ENCODE measurements around the gene CILP2.

Gene CILP2, protein sequence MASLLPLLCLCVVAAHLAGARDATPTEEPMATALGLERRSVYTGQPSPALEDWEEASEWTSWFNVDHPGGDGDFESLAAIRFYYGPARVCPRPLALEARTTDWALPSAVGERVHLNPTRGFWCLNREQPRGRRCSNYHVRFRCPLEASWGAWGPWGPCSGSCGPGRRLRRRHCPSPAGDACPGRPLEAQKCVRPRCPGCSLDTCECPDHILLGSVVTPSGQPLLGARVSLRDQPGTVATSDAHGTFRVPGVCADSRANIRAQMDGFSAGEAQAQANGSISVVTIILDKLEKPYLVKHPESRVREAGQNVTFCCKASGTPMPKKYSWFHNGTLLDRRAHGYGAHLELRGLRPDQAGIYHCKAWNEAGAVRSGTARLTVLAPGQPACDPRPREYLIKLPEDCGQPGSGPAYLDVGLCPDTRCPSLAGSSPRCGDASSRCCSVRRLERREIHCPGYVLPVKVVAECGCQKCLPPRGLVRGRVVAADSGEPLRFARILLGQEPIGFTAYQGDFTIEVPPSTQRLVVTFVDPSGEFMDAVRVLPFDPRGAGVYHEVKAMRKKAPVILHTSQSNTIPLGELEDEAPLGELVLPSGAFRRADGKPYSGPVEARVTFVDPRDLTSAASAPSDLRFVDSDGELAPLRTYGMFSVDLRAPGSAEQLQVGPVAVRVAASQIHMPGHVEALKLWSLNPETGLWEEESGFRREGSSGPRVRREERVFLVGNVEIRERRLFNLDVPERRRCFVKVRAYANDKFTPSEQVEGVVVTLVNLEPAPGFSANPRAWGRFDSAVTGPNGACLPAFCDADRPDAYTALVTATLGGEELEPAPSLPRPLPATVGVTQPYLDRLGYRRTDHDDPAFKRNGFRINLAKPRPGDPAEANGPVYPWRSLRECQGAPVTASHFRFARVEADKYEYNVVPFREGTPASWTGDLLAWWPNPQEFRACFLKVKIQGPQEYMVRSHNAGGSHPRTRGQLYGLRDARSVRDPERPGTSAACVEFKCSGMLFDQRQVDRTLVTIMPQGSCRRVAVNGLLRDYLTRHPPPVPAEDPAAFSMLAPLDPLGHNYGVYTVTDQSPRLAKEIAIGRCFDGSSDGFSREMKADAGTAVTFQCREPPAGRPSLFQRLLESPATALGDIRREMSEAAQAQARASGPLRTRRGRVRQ

GRCh38 chr19:19538061-19538784 lies at the start of gene CILP2:
CILP2 (plus strand) TSS chr19:19538265; CDS start chr19:19538350, 85 bp downstream.
- no peak within 1 kb of the TSS for H3K4me3 ChIP-seq (ENCODE audit: low read depth, low read length)
- no peak for TF ChIP-seq CTCF (IDR thresholded peaks at IDR 0.05; ENCODE audit: insufficient read depth, low read depth, low read length, missing control alignments)
- no peak for DNase-seq (ENCODE audit: low read depth)

GRCh38 chr19:19488875-19489690 lies 49.0 kb upstream of the CILP2 start:
- TF ChIP-seq CTCF (IDR thresholded peaks at IDR 0.05; ENCODE audit: insufficient read depth, low read depth, low read length, missing control alignments): no peak
- peak overlapping the region; percentile 7; the same call in 1 of the 2 replicates for H3K4me3 ChIP-seq (ENCODE audit: low read depth, low read length)
- DNase-seq (ENCODE audit: low read depth): peak; percentile 92

DNA sequence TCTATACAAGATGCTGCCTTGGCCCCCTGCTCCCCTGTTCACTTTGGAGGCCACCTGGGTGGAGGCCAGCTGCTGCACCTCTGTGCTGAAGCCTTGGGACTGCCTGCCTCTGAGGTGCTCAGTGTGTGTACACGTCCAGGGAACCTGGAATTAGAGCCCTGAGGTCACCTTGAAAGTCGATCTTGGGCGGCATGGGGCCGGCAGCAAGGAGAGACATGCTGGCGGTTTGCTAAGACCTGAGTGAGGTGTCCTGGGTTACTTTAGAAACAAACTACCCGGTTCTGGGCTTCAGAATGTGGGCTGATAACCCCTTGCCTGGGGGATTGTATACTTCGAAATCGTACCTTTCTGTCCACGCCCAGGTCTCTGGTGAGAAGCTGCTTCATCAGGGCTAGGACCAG lies 48.3 kb upstream of the CILP2 start:
- DNase-seq (ENCODE audit: low read depth): no peak
- TF ChIP-seq CTCF (IDR thresholded peaks at IDR 0.05; ENCODE audit: insufficient read depth, low read depth, low read length, missing control alignments): no peak
- no peak overlapping the region for H3K4me3 ChIP-seq (ENCODE audit: low read depth, low read length)

GRCh38 chr19:19490214-19490968 lies 47.7 kb upstream of the CILP2 start:
- H3K4me3 ChIP-seq (ENCODE audit: low read depth, low read length): no peak overlapping the region
- peak; percentile 89 for DNase-seq (ENCODE audit: low read depth)
- TF ChIP-seq CTCF (IDR thresholded peaks at IDR 0.05; ENCODE audit: insufficient read depth, low read depth, low read length, missing control alignments): peak; percentile 79

GRCh38 chr19:19491321-19492025 lies 46.6 kb upstream of the CILP2 start:
- TF ChIP-seq CTCF (IDR thresholded peaks at IDR 0.05; ENCODE audit: insufficient read depth, low read depth, low read length, missing control alignments): no peak
- DNase-seq (ENCODE audit: low read depth): no peak
- H3K4me3 ChIP-seq (ENCODE audit: low read depth, low read length): no peak overlapping the region

Measured in GM12865 (cell line).